AG09309 (cell line): ENCODE data around the gene ADCY4.
A peak's percentile ranks its signal among the peaks of the same experiment; 100 is the strongest.

Experiments used
- DNase-seq: peaks from one replicate; pipeline ENCODE4 v3.0.0-alpha.2; 2010; ENCODE audit warnings: low read depth
- H3K4me3 ChIP-seq: 2 replicates; pipeline ENCODE4 v1.5.1; 2011; ENCODE audit warnings: mild to moderate bottlenecking, low read depth, low read length, moderate library complexity; ENCODE audit not compliant: control insufficient read depth
- CTCF ChIP-seq: IDR thresholded peaks from 2 replicates; pipeline ENCODE4 v1.5.1; 2011; ENCODE audit warnings: mild to moderate bottlenecking, low read depth, low read length, inconsistent platforms; ENCODE audit not compliant: insufficient read depth, control insufficient read depth; ENCODE audit errors: missing control alignments

The ADCY4 gene

GRCh38 chr14:24284501-24285035 lies 50.3 kb downstream of the ADCY4 start:
- TF ChIP-seq CTCF: no peak
- DNase-seq: no peak
- no peak overlapping the region for H3K4me3 ChIP-seq

GRCh38 chr14:24283796-24284460 lies 50.9 kb downstream of the ADCY4 start:
- DNase-seq: no peak
- H3K4me3 ChIP-seq: no peak overlapping the region
- TF ChIP-seq CTCF: no peak

GRCh38 chr14:24282736-24283135 lies 52.1 kb downstream of the ADCY4 start:
- no peak for TF ChIP-seq CTCF
- DNase-seq: no peak
- no peak overlapping the region for H3K4me3 ChIP-seq

- no peak overlapping the region for H3K4me3 ChIP-seq
- no peak for TF ChIP-seq CTCF
- no peak for DNase-seq
Measured at GRCh38 chr14:24281636-24282035, 53.2 kb downstream of the ADCY4 start.

GRCh38 chr14:24280797-24281460 lies 53.9 kb downstream of the ADCY4 start:
- DNase-seq: no peak
- TF ChIP-seq CTCF: no peak
- H3K4me3 ChIP-seq: no peak overlapping the region

- H3K4me3 ChIP-seq: no peak overlapping the region
- no peak for DNase-seq
- peak; percentile 17 for TF ChIP-seq CTCF
Measured at GRCh38 chr14:24279301-24280186, 55.3 kb downstream of the ADCY4 start.
